ENCODE measurements around the gene ZNF662. TPM values are rescaled to one million over a fixed set of nuclear protein-coding genes. Genes with fewer than 3 reads are reported as not detected.

ZNF662 gene
- polyA plus RNA-seq, 4 donors, result 18.4 to 44.1 (median 29.3) TPM

- DNase-seq (ENCODE audit: low read depth in 4 of 4, low spot score in 2 of 4), result no peak
Observed at GRCh38 chr3:42886294-42886822, 19.6 kb upstream of the ZNF662 start.

DNA sequence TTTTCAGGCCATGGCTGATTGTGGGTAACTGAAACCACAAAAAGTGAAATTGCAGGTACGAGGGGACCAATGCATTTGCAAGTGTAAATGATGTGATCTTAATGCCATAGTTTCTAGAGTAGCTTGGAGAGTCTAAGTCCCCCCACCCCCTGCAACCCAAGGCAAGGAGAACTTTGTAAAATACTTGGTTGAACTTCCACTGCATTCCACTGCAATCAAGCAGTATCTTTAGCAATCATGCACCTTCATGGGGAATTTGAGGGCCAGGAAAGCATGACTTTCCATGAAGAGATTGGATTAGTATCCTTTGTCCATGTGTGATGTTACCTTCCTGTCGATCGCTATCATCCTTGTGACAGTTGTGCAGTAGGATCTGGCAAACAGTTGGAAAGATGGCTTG, 18.9 kb upstream of the ZNF662 start:
- no peak for DNase-seq (ENCODE audit: low read depth in 4 of 4, low spot score in 2 of 4)

- no peak for DNase-seq (ENCODE audit: low read depth in 4 of 4, low spot score in 2 of 4)
Observed at GRCh38 chr3:42891042-42891441, 14.9 kb upstream of the ZNF662 start.

DNA sequence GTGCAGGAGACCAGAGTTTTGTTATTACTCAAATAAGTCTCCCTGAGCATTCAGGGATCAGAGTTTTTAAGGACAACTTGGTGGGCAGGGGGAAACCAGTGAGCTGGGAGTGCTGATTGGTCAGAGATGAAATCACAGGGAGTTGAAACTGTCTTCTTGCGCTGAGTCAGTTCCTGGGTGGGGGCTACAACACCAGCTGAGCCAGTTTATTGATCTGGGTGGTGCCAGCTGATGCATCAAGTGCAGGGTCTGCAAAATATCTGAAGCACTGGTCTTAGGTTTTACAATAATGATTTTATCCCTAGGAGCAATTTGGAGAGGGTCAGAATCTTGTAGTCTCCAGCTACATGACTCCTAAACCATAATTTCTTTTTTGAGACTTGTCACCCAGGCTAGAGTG, 13.8 kb upstream of the ZNF662 start:
- DNase-seq (ENCODE audit: low read depth in 4 of 4, low spot score in 2 of 4), result no peak

DNA sequence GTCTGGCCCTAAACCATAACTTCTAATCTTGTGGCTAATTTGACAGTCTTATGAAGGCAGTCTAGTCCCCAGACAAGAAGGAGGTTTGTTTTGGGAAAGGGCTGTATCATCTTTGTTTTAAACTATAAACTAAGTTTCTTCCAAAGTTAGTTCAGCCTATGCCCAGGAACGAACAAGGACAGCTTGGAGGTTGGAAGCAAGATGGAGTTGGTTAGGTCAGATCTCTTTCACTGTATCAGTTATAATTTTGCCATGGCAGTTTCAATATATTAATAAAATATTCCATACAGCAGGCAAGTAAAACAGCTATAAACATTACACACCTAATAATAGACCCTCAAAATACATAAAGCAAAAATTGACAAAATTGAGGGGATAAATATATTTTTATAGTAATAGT, 13.1 kb upstream of the ZNF662 start:
- DNase-seq (ENCODE audit: low read depth in 4 of 4, low spot score in 2 of 4), result no peak

DNA sequence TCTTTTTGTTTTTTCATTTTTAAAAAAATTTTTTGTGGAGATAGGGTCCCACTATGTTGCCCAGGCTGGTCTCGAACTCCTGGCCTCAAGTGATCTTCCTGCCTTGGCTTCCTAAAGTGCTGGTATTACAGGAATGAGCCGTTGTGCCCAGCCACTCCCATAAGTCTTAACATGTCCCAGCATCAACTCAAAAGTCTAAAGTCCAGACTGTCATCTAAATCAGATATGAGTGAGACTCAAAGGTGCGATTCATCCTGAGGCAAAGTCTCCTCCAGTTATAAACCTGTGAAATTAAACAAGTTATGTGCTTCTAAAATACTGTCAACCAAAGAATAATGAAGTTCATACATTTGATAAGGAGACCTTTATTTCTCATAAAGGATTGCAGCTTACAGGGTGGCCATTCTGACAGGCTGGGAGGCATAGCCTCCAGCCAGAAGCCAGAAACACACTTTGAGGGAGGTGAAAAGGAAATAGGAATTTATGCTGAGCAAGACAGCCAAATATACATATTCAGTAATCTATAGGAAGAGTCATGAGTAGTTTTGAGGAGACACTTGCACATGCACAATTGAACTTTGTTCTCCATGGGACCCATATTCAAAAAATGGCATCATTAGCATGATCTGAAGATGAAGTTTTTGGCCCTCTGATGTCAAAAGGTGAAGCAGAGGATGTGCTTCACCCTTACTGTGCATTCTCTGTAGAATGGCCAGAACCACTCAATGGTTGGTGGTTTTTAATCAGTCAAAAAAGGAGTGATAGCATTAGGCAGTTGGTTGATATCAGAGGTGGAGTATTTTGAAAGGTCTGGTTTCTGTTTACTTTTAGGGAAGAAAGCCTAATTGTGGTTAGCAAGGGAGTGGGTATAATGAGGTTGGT, 11.0 kb upstream of the ZNF662 start:
- DNase-seq (ENCODE audit: low read depth in 4 of 4, low spot score in 2 of 4), result no peak

DNA sequence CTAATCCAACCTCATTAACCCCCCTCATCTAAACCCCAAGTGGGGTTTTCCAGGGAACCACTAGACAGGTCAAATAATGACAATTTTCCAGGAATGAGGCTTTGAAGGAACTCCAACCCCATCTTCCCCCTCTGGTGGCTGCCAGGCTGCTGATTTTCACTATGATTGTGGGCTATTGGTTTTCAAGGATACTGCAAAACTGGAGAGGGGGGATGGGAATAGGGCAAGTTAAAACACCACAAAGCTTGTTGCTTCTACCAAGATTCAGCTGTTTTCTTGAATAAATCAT, 10.4 kb upstream of the ZNF662 start:
- DNase-seq (ENCODE audit: low read depth in 4 of 4, low spot score in 2 of 4), result no peak

GRCh38 chr3:42898896-42899675, 6.9 kb upstream of the ZNF662 start:
- no peak for DNase-seq (ENCODE audit: low read depth in 4 of 4, low spot score in 2 of 4)

GRCh38 chr3:42900226-42901072, 5.5 kb upstream of the ZNF662 start:
- DNase-seq (ENCODE audit: low read depth in 4 of 4, low spot score in 2 of 4), result no peak

DNA sequence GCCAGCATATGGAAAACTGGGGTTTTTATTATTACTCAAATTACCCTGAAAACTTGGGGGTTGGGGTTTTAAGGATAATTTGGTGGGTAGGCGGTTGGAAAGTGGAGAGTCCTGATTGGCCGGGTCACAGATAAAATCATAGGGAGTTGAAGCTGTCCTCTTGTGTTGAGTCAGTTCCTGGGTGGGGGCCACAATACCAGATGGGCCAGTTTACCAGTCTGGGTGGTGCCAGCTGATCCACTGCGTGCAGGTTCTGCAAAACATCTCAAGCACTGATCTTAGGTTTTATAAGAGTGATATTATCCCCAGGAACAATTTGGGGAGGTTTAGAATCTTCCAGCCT, 4.9 kb upstream of the ZNF662 start:
- DNase-seq (ENCODE audit: low read depth in 4 of 4, low spot score in 2 of 4), result no peak

GRCh38 chr3:42902257-42902656, 3.7 kb upstream of the ZNF662 start:
- no peak for DNase-seq (ENCODE audit: low read depth in 4 of 4, low spot score in 2 of 4)

DNA sequence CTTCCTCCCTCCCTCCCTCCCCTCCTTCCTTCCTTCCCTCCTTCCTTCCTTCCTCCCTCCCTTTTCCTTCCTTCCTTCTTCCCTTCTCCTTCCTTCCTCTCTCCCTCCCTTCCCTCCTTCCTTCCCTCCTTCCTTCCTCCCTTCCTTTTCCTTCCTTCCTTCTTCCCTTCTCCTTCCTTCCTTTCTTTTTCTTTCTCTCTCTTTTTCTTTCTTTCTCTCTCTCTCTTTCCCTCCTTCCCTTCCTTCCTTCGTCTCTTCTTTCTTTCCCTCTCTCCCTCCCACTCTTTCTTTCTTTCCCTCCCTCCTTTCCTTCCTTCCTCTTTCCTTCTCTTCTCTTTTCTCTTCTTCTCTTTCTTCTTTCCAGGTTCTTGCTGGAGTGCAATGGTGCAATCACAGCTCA, 1.9 kb upstream of the ZNF662 start:
- no peak for DNase-seq (ENCODE audit: low read depth in 4 of 4, low spot score in 2 of 4)

- DNase-seq (ENCODE audit: low read depth in 4 of 4, low spot score in 2 of 4), result peak in 2 of 4 donors; percentile 28 to 43
Observed at GRCh38 chr3:42905740-42906069, 237 bp upstream of the ZNF662 start.

GRCh38 chr3:42906848-42907183, 874 bp downstream of the ZNF662 start:
- no peak for DNase-seq (ENCODE audit: low read depth in 4 of 4, low spot score in 2 of 4)

DNA sequence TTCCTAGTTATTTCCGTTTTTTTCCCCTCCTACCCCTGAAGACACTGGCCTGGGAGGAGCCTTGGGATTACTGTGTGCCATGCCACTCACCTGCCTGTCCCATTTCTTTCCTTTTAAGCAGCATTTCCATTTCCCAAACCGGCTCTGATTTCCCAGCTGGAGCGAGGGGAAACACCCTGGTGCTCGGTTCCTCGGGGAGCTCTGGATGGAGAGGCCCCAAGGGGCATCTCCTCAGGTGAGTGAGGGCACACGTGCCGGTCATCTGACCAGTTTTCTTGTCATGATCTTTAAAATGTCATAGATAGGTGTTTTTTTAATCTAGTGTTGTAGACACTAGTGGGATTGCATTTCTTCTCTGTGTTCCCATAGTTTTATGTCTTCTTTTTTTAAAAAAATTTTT, 2.7 kb downstream of the ZNF662 start:
- no peak for DNase-seq (ENCODE audit: low read depth in 4 of 4, low spot score in 2 of 4)

DNA sequence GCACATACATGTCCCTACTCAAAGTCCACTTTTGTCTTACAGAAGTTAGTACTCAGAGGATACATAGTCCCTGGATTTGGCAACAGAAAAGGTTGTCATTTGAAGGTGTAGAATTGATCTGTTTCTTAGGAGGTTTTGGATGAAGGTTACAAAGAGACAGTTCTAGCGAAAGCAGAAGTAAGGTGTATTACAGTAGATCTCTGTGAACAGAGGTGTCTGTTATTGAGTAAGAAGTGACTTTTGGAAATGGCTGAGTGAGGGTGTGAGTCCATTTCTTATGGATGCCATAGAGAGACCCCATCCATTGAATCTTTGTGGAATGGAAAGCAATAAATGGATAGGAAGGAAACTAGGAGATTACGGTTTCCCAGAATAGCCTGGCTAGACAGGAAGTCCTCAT, 5.6 kb downstream of the ZNF662 start:
- DNase-seq (ENCODE audit: low read depth in 4 of 4, low spot score in 2 of 4), result no peak

GRCh38 chr3:42914771-42915515, 9.0 kb downstream of the ZNF662 start:
- DNase-seq (ENCODE audit: low read depth in 4 of 4, low spot score in 2 of 4), result no peak

DNA sequence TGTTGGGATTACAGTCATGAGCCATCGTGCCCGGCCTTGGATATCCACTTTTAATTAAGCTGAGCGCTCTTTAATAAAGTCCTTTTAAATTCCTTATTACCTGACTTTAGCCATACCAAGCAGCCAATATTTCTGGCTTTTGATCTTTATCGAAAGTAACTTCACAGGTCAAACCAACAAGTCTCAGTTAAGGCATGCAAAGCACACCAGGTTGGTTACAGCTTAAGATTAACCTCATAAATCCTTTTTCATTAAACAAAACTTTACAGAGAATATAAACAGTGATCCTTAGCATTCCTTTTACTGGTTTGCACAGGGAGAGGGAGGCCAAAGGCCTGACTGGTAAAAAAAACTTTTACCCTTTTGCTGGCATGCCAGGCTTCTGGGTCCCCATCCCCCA, 17.7 kb downstream of the ZNF662 start:
- no peak for DNase-seq (ENCODE audit: low read depth in 4 of 4, low spot score in 2 of 4)

GRCh38 chr3:42926310-42926709, 20.4 kb downstream of the ZNF662 start:
- no peak for DNase-seq (ENCODE audit: low read depth in 4 of 4, low spot score in 2 of 4)

DNA sequence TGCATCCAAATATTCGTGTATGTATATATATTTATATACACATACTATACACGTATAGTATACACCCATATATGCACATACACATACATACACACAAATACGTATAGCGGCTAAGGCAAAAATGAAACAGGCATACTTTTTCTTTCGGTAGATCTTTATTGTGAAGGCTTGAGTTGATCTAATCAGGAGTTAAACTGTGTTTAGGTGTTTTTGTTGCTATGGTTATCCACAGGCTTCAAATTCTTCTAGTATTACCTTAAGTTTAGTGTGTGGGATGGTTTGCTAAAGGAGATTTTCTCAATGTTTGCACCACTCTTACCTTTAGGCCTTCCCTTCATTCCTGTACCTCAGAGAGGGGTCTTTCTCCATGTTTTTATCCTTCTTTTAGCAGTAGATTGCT, 28.2 kb downstream of the ZNF662 start:
- no peak for DNase-seq (ENCODE audit: low read depth in 4 of 4, low spot score in 2 of 4)

GRCh38 chr3:42934910-42935309, 29.0 kb downstream of the ZNF662 start:
- no peak for DNase-seq (ENCODE audit: low read depth in 4 of 4, low spot score in 2 of 4)

Data from left renal cortex interstitium (tissue), 4 donors.